Stimulated activated CD8-positive, alpha-beta memory T cell treated with anti-CD3 and anti-CD28 coated beads, Interleukin-15, amount 100 ng/mL, for 1 hour (primary cell): ENCODE data around the gene RASGRF1.

Experiments used
- DNase-seq: peaks from one replicate; pipeline ENCODE4 v3.0.0-alpha.2; 2020; ENCODE audit warnings: low read depth

The RASGRF1 gene

GRCh38 chr15:78950902-78951840 lies 139.4 kb downstream of the RASGRF1 start:
- DNase-seq, result no peak

- no peak for DNase-seq
Observed at GRCh38 chr15:78950343-78950742, 140.2 kb downstream of the RASGRF1 start.

- DNase-seq, result no peak
Observed at GRCh38 chr15:78949461-78949860, 141.1 kb downstream of the RASGRF1 start.

GRCh38 chr15:78947506-78947905 lies 143.1 kb downstream of the RASGRF1 start:
- no peak for DNase-seq

- DNase-seq, result no peak
Observed at GRCh38 chr15:78946493-78946892, 144.1 kb downstream of the RASGRF1 start.

- peak; percentile 32 for DNase-seq
Observed at GRCh38 chr15:78944669-78945407, 145.7 kb downstream of the RASGRF1 start, which contains the start of gene CTSH. TSS of gene CTSH (minus strand) at chr15:78945046. CDS start at chr15:78944981, 65 bp downstream.

- DNase-seq, result no peak
Observed at GRCh38 chr15:78944202-78944625, 146.4 kb downstream of the RASGRF1 start.

GRCh38 chr15:78943692-78944091 lies 146.9 kb downstream of the RASGRF1 start:
- DNase-seq, result no peak

- DNase-seq, result no peak
Observed at GRCh38 chr15:78942741-78943140, 147.8 kb downstream of the RASGRF1 start.

- no peak for DNase-seq
Observed at GRCh38 chr15:78938658-78939488, 151.7 kb downstream of the RASGRF1 start.

GRCh38 chr15:78937132-78937739 lies 153.3 kb downstream of the RASGRF1 start:
- no peak for DNase-seq

GRCh38 chr15:78934655-78935023 lies 155.9 kb downstream of the RASGRF1 start:
- DNase-seq, result no peak

- no peak for DNase-seq
Observed at GRCh38 chr15:78933823-78934654, 156.5 kb downstream of the RASGRF1 start.

- DNase-seq, result no peak
Observed at GRCh38 chr15:78933187-78933822, 157.3 kb downstream of the RASGRF1 start.

GRCh38 chr15:78932258-78932808 lies 158.2 kb downstream of the RASGRF1 start:
- no peak for DNase-seq

- no peak for DNase-seq
Observed at GRCh38 chr15:78931439-78932257, 158.9 kb downstream of the RASGRF1 start.

- DNase-seq, result no peak
Observed at GRCh38 chr15:78930577-78931388, 159.8 kb downstream of the RASGRF1 start.
